Subcutaneous adipose tissue (tissue), 4 donors: ENCODE data around the gene SCG2. TPM values are rescaled to one million over a fixed set of nuclear protein-coding genes. Genes with fewer than 3 reads are reported as not detected.

Experiments used
- CTCF ChIP-seq: fragments of 450-650 bp; IDR thresholded peaks from one replicate; pipeline ENCODE4 v1.5.1; 2016; ENCODE audit warnings: low read depth, mild to moderate bottlenecking, control low read depth, antibody characterized with exemption, moderate library complexity
- total RNA-seq, 4 donors: library from RNA; depleted of rRNA; stranded (reverse); fragments of >200 nt; gene quantifications; one replicate each; pipeline ENCODE4 v1.1.0, GENCODE V29; 2016

Gene SCG2
- total RNA-seq, 4 donors from 2014 or later = 0.17 to 3.1 TPM; not detected in 2

- TF ChIP-seq CTCF = no peak
Measured at GRCh38 chr2:223612501-223612900, 10.3 kb upstream of the SCG2 start.

DNA sequence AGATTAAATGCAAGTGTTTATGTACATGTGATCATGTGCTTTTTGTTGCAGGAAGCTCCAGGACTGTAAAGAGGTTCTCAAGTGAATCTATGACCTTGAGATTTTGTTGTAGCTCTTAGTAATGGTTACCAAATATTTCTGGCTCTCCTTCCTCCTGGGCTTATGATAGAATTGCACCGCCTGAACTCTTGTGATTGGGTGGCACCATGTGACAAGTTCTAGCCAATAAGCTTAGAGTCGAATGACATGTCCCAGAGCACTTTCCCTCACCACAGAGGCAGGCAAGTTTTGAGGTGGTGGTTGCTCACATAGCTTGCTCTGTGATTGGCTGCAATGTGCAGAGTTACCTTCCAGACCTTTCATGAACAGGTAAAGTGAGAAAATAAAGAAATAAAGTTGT lies 8.9 kb upstream of the SCG2 start:
- TF ChIP-seq CTCF = no peak

- TF ChIP-seq CTCF = no peak
Measured at GRCh38 chr2:223607476-223607875, 5.3 kb upstream of the SCG2 start.

- TF ChIP-seq CTCF = no peak
Measured at GRCh38 chr2:223606946-223607345, 4.8 kb upstream of the SCG2 start.

DNA sequence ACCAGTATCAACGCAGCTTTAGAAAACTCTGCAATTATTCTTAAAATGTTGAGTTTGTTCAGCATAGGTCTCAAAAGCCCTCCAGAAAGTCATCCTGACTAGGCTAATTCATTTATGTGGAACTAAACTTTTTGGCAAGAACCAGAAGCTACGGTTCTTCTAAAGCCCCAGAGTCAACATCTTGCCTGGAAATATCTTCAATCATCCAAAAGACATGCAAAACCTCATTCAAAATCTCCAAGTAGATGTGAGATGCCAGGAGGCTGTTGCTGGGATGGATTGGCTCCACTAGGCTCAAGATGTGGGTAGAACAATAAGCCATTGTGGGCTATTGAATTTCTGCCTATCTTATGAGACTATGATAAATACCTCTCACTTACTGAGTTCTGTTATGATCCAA lies 2.1 kb upstream of the SCG2 start:
- no peak for TF ChIP-seq CTCF

- no peak for TF ChIP-seq CTCF
Measured at GRCh38 chr2:223602972-223603371, 811 bp upstream of the SCG2 start.

DNA sequence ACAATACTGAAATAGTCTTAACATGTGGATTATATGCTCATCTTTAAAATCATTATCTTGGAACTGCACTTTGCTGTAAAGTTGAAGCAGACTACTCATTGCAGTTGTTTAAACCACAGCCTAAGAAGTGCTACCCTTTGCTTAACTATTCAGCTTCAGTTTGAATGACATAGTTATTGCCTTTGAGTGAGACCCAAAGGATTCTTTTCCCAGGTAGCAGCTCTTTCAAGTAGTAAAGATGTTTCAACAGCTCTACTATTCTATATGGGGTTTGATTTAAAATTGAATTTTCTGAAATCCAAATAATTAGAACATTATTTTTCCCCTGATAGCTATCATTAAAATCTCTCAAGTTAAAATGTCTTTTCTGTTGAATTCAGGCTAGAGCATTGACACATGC lies 1.1 kb downstream of the SCG2 start:
- TF ChIP-seq CTCF = no peak
